ENCODE data around the gene NFE2L2.
"Not testable (repeated sequence)": the region's sequence is repeated elsewhere in the genome, so short reads cannot be mapped to it uniquely, and the experiment has no call there.

NFE2L2 gene

GRCh38 chr2:177237932-177238331 lies 26.6 kb downstream of the NFE2L2 start:
- DNase-seq (ENCODE audit: low spot score): no peak

DNA sequence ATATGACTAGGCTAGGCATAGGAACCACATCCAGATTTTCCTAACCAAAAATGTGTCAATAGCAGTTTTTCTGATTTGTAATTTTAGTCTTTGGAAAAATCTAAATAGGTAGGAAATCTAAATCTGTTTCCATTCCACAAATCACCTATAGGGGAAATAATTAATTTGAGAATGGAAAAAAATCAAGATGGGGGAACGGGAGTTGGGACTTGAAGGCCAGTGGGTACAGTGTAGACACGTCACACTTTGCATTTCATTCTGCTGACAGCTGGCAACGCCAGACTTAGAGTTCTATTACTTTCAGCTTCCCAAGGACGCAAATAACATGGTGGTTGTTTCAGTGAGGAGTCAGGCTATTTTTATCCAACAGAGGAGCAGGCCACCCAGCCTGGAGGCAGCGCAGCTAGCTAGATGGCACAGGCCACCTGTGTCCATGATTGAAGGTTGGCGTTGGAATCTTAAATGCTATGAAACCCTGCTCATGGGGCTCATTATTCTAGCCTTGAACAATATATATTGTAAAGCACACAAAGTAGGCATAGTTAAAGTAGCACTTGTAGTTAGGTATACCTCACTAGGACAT lies 28.6 kb downstream of the NFE2L2 start:
- no peak for DNase-seq (ENCODE audit: low spot score)

- DNase-seq (ENCODE audit: low spot score): no peak
These were observed 30.3 kb downstream of the NFE2L2 start for GRCh38 chr2:177234267-177234666.

GRCh38 chr2:177232098-177232704 lies 32.3 kb downstream of the NFE2L2 start:
- no peak for DNase-seq (ENCODE audit: low spot score)

- no peak for DNase-seq (ENCODE audit: low spot score)
These were observed 33.3 kb downstream of the NFE2L2 start for GRCh38 chr2:177231270-177231669.

DNA sequence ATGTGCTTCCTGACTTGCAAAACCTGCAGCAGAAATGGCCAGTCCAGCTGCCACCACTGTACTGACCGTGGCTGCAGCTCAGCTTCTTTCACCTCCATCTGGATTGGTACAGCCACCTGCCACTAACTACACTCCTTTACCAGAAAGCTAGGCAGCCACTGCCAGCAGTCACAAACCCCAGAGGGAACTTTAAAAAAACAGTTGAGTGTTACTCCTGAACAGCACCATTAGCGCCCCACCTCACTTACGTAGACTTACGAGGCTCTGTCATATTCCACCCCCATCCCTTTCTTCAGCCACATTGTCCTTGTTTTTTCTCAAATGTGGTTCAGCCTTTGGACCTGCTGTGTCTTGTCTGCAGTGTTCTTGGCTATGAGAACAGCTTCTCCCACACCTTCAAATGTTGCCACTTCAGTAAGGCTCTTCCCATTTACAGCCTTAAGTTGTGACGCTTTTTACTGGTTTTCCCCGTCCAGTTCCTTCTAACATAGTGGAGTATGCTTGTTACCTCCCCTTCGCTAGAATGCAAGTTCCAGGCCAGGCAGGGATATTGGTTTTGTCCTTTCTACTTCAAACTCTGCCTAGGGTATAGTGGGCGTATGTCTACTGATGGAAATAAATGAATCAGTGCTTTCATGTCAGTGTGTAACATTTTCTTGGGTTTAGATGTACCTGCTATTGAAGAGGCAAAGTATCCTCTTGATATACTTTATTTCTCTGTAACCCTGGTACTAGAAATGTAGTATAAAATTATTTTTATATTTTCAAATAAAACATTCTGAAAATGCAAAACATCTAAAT lies 34.9 kb downstream of the NFE2L2 start:
- no peak for DNase-seq (ENCODE audit: low spot score)

DNA sequence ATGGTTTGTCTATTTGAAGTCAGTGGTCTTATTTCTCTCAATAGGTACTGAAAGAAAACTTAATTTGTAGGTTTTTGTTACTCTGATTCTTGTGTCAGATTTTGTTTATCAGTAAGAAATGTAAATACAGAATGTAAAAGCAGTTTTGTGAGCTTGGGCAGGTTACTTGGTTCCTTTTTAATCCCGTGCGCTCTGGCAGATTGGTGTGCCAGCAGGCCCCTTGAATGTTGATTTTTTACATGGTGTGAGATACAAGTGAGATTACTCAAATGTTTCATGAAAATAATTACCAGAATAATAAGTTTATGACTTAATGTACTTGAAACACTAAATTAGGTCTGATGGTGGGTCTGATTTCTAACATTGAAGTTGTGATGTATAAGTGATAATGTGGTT lies 38.6 kb downstream of the NFE2L2 start:
- no peak for DNase-seq (ENCODE audit: low spot score)

DNA sequence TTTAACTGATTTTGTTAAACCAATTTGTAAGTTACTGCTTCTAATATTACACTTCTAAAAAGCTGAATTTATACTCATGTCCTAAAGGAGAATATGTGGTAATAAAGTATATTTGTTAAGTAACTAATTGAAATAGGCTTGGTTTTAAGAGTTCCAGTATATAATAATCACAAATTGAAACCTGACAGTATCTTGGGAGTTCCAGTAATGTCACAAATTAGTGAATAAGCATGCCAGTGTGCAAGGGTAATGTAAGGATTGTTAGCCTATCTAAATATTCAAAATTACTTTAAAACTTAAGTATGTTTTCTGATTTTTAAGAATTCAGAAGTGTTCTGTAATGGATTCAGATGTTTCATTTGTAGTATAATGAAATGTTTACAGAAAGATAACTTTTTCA lies 41.1 kb downstream of the NFE2L2 start:
- not testable (repeated sequence) for DNase-seq (ENCODE audit: low spot score)

DNA sequence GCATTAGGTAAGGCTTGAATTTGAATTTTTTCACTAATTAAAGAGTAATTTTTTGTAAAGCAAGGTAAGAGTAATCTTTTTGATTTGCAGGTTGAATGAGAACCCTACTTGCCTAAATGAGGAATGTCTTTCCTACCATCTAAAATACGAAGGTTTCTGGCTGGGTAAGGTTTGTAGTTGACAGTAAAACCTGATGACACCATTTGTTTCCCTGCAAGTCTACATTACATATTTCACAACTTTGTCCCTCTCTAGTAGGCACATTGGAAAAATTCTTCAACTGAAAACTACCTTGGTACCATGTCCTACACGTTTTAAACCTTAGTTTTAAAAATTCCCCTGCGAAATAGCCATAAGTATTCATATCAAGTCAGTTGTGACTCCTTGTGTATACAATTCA lies 42.6 kb downstream of the NFE2L2 start:
- DNase-seq (ENCODE audit: low spot score): no peak

DNA sequence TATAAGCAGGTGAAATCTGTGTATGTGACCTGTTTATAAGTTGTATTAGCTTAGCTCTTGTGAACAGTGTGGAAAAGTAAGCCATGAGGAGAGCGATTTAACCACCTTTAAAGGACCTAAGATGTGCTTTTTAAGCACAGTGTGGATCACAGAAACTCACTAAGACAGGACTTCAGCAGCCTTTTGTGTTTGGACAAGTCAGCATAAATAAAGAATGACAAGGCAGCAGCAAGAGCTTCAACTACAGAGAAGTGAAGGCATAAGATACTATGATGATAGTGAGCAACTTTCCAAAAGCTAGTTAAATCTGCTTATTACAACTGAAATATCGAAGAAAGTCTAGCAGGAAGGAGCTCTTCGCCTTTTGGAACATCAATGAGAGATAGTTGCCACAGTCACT lies 43.0 kb downstream of the NFE2L2 start:
- no peak for DNase-seq (ENCODE audit: low spot score)

DNA sequence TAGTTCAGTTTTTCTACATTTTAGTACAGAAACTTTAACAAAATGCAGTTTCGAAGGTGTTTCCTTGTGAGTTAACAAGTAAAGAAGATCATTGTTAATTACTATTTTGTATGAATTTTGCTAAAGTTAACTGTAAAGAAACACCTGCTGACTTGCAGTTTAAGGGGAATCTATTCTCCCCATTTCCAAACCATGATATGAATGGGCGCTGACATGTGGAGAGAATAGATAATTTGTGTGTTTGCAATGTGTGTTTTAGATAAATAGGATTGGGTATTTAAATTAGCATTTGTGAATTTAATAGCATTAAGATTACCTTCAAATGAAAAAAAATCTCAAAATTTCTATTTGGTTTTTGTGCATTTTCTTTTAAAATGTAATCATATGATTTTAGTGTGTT lies 44.7 kb downstream of the NFE2L2 start:
- DNase-seq (ENCODE audit: low spot score): not testable (repeated sequence)

- no peak for DNase-seq (ENCODE audit: low spot score)
These were observed 47.2 kb downstream of the NFE2L2 start for GRCh38 chr2:177217247-177217843.

GRCh38 chr2:177212891-177213856 lies 51.4 kb downstream of the NFE2L2 start:
- peak; percentile 93 for DNase-seq (ENCODE audit: low spot score)

DNA sequence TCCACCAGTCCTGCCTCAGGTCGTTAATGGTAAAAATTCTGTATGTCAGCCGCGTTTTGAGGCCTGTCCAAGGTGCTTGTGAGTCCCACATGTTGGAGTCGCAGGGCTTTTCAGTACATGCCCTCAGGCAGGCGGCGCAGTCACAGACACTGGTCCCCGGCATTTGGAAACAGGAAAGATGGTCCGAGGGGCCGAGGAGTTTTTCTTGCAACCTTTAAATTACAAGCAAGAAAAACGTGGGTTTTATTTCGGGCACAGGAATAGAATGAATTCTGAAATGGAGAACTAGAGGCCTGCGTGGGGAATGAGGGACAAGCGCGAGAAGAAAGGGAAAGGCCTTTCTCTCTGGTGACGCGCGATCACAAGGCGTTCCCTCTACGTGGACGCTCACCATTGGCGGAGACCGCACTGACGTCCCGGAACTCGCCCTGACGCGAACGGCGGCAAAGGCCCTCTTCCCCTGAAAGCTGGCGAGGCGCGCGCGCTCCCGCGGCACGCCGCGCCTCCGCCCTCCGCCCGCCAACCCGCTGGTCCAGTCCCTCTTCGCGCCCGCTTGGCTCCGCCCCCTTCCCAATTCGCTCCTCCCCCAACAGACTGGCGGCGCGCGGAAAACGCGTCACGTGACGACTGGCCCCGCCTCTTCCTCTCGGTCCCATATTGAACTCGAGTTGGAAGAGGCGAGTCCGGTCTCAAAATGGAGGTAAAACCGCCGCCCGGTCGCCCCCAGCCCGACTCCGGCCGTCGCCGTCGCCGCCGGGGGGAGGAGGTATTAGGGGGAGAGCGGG lies 52.2 kb downstream of the NFE2L2 start, which contains the start of gene HNRNPA3:
HNRNPA3 (plus strand) TSS at position 689 of the 785 bp plus-strand sequence; CDS start at position 695, 6 bp downstream.
- peak; percentile 98 for DNase-seq (ENCODE audit: low spot score)

GRCh38 chr2:177211576-177212105 lies 52.9 kb downstream of the NFE2L2 start:
- DNase-seq (ENCODE audit: low spot score): no peak

- no peak for DNase-seq (ENCODE audit: low spot score)
These were observed 53.4 kb downstream of the NFE2L2 start for GRCh38 chr2:177211169-177211568.

DNA sequence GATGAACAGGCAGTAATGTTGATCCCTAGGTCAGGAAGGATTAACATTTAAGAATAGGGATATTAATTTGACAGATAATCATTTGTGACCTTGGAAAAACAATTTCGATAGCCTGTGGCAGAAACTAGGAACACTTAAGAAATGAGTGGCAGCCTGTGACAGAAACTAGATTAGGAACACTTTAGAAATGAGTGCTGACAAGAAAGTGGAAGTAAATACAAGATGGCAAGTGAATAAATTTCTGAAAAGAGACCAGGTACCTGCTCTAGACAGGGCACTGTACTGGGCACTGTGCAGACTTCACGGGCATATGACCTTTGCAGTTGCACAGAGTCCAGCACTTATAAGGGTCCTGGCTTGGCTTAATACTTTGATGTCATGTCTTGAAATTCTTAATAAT lies 57.4 kb downstream of the NFE2L2 start:
- DNase-seq (ENCODE audit: low spot score): no peak

- DNase-seq (ENCODE audit: low spot score): no peak
These were observed 60.1 kb downstream of the NFE2L2 start for GRCh38 chr2:177204417-177204816.

DNA sequence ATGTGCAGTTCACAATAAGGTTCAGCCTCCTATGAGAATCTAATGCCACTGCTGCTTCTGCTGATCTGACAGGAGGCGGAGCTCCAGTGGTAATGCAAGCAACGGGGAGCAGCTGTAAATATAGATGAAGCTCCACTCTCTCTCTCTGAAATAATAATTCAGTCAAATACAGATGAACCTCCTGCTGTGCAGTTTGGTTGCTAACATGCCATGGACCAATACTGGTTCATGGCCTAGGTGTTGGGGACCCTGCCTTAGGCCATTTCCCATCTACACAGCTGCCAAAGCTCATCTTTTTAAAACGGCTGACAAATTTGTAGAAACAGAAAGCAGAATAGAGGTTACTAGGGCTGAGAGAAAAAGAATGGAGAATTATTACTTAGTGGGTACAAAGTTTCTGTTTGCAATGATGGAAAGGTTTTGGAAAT lies 62.6 kb downstream of the NFE2L2 start:
- no peak for DNase-seq (ENCODE audit: low spot score)

DNA sequence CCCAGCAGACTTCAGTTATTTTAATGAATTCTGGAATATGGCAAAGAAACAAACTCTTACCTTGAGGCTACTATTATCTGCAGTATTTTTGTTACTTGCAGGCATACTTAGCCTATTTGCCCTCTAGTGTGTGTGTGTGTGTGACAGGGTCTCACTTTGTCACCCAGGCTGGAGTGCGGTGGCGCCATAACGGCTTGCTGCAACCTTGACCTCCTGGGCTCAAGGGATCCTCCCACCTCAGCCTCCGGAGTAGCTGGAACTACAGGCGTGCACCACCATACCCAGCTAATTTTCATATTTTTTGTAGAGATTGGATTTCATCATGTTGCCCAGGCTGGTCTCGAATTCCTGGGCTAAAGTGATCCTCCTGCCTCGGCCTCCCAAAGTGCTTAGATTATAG lies 64.1 kb downstream of the NFE2L2 start:
- DNase-seq (ENCODE audit: low spot score): not testable (repeated sequence)

DNA sequence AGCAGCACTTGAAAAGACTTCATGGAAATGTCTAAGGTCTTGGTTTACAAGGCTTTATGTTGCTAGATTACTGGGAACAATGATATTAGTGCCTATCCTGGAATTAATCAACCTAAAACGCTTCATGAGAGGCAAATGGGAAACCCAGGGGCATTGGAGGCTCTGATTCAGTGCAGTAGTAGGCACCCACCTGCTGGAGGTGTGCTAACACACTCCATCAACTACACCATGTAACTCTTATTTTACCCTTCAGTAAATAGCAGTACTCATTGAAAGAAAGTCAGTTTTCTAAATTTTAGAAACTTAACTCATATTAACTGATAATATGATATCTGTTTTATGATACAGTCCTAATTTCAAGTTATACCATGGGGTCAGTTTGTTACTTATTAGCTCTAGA lies 69.3 kb downstream of the NFE2L2 start:
- no peak for DNase-seq (ENCODE audit: low spot score)
